Measurements from ENCODE around the gene LYG2. TPM values are rescaled to one million over a fixed set of nuclear protein-coding genes. Genes with fewer than 3 reads are reported as not detected.
"Not testable (repeated sequence)": the region's sequence is repeated elsewhere in the genome, so short reads cannot be mapped to it uniquely, and the experiment has no call there.

Gene LYG2, protein sequence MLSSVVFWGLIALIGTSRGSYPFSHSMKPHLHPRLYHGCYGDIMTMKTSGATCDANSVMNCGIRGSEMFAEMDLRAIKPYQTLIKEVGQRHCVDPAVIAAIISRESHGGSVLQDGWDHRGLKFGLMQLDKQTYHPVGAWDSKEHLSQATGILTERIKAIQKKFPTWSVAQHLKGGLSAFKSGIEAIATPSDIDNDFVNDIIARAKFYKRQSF
- total RNA-seq, result not detected

DNA sequence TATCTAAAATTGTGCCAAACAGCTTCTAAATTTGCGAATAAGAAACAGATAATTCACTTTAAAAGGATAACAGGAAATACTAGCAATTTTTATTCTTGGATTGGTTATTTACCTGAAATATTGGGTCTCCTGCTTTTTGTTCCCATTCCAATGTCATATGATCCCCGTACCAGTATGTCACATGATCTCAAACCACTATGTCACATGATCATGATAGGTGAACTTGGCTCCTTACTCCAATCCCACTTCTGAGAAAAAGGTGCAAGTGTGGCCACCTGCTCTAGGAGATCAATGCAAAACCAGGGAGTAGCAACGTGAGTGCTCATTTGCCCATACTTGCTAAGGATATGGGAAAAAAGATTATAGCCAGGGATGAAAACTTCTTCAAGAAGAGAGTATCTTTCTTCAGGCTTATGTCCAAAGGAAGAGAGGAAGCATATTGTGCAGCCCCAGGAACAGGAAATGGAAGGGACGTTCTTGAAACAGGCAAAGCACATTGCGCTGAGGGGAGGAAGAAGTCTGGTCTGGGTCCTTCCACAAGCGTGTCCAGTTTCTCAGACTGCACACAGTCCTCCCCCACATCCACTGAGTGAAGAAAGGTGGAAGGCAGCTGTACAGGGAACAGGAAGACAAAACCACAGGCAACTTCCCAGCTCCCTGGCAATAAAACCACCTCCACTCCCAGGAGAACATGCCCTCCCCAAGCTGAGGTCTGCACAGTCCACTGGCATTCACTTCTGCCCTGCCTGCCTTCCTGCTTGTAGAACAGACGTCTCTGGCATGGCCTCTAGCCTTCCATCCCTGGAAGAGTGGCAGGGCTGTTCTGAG, at the start of gene LYG2:
LYG2 (minus strand) TSS at position 176 of the 828 bp plus-strand sequence. CDS start 1,406 bp downstream, outside the sequence.
- no peaks in the 10 kb centered on the region for H3K27me3 ChIP-seq

DNA sequence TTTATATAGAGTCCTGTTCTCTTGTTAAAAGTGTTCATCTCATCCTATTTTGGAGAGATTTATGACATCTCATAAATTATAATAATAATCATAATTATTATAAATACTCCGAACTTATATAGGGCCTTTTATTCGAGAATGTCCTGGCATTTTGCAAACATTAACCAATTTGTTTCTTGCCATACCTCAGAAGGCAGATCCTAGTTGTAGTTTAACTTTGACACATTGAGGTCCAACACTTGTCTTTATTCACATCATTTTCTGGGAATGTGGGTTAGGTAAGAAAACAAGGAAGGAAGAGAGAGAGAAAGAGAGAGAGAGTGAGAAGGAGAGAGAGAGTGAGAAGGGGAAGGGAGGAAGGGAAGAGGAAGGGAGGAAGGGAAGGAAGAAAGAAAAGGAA, 45.6 kb upstream of the LYG2 start, which contains the start of gene LYG1:
LYG1 (minus strand) TSS at position 101 of the 400 bp plus-strand sequence. CDS start 5,527 bp downstream, outside the sequence.
- H3K9me3 ChIP-seq; H3K4me1 ChIP-seq; DNase-seq (ENCODE audit: low spot score in 2 of 2); H3K27me3 ChIP-seq; H3K4me3 ChIP-seq; H3K27ac ChIP-seq: not testable (repeated sequence)
- WGBS, 2 donors, result 77 to 98% methylated on average over 2 of the region's 2 CpGs
- H3K36me3 ChIP-seq, result peaks cover 0 to 65% (median 7%) of the 10 kb centered on the region in 3 donors

More for the DNA sequence above, at the start of gene LYG2:
- Histone ChIP-seq H3K4me1 (no peaks in the 10 kb centered on the region), H3K9me3 (no peaks in the 10 kb centered on the region), H3K36me3 (peaks cover 0 to 3% (median 0%) of the 10 kb centered on the region in 3 donors), H3K27ac (no peak within 1 kb of the TSS), H3K4me3 (no peak within 1 kb of the TSS)
- DNase-seq (ENCODE audit: low spot score in 2 of 2), result no peak
- WGBS, 2 donors, result 73 to 77% methylated on average over 7 of the region's 7 CpGs
- TF ChIP-seq EP300 (IDR thresholded peaks at IDR 0.05), result no peak
- TF ChIP-seq, protein P1, sequence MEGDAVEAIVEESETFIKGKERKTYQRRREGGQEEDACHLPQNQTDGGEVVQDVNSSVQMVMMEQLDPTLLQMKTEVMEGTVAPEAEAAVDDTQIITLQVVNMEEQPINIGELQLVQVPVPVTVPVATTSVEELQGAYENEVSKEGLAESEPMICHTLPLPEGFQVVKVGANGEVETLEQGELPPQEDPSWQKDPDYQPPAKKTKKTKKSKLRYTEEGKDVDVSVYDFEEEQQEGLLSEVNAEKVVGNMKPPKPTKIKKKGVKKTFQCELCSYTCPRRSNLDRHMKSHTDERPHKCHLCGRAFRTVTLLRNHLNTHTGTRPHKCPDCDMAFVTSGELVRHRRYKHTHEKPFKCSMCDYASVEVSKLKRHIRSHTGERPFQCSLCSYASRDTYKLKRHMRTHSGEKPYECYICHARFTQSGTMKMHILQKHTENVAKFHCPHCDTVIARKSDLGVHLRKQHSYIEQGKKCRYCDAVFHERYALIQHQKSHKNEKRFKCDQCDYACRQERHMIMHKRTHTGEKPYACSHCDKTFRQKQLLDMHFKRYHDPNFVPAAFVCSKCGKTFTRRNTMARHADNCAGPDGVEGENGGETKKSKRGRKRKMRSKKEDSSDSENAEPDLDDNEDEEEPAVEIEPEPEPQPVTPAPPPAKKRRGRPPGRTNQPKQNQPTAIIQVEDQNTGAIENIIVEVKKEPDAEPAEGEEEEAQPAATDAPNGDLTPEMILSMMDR (IDR thresholded peaks at IDR 0.05), result no peak
- TF ChIP-seq POLR2A (IDR thresholded peaks at IDR 0.05), result no peak

DNA sequence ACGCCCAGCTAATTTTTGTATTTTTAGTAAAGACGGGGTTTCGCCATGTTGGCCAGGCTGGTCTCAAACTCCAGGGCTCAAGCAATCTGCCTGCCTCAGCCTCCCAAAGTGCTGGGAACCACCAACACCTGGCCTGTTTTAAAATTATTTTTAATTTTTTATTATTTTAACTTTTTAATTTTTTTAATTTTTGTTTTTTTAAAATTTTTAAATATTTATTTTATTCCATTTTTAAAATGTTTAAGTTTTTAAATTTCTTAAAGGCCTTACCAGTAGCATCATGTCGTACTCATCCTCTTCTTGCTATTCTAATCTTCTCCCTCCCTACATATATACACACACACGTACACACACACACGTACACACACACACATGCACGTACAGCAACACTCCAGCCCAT, 44.1 kb upstream of the LYG2 start:
- 93 to 96% methylated on average over 7 of the region's 7 CpGs for WGBS, 2 donors
- H3K27ac ChIP-seq, result no peak overlapping the region
- no peak for TF ChIP-seq POLR2A (IDR thresholded peaks at IDR 0.05)
- TF ChIP-seq, protein P1 (IDR thresholded peaks at IDR 0.05), result no peak
- no peak for TF ChIP-seq EP300 (IDR thresholded peaks at IDR 0.05)

DNA sequence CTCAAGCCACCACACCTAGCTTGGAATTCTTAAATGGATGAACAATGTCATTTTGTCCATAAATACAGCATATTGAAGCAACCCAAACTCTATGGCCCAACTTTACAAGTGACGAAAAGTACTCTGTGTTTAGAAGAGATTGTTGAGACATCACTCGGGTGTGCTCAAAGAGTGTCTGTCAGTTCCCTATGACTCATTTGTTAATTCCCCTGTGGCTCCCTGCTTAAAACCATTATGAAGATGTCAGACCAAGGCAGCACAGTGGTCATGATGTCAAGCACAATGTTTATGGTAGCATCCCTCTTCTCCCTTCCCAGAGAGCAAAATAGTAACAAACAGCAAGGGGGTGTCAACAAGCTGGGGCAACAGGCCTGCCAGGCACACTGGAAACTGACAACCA, 42.5 kb upstream of the LYG2 start:
- no peaks in the 10 kb centered on the region for H3K4me1 ChIP-seq
- no peaks in the 10 kb centered on the region for H3K27me3 ChIP-seq
- WGBS, 2 donors, result 80 to 94% methylated on average over 2 of the region's 2 CpGs
- TF ChIP-seq EP300 (IDR thresholded peaks at IDR 0.05) (no peak), POLR2A (IDR thresholded peaks at IDR 0.05) (no peak)
- TF ChIP-seq, protein P1 (IDR thresholded peaks at IDR 0.05), result no peak
- H3K4me3 ChIP-seq, result no peak overlapping the region
- H3K9me3 ChIP-seq, result no peaks in the 10 kb centered on the region
- peaks cover 0 to 43% (median 0%) of the 10 kb centered on the region in 3 donors for H3K36me3 ChIP-seq
- no peak for DNase-seq (ENCODE audit: low spot score in 2 of 2)
- no peak overlapping the region for H3K27ac ChIP-seq

More for the DNA sequence above, 44.1 kb upstream of the LYG2 start:
- Histone ChIP-seq H3K4me1 (no peaks in the 10 kb centered on the region), H3K27me3 (no peaks in the 10 kb centered on the region), H3K9me3 (no peaks in the 10 kb centered on the region), H3K4me3 (no peak overlapping the region), H3K36me3 (peaks cover 0 to 50% (median 4%) of the 10 kb centered on the region in 3 donors)
- DNase-seq (ENCODE audit: low spot score in 2 of 2), result no peak

DNA sequence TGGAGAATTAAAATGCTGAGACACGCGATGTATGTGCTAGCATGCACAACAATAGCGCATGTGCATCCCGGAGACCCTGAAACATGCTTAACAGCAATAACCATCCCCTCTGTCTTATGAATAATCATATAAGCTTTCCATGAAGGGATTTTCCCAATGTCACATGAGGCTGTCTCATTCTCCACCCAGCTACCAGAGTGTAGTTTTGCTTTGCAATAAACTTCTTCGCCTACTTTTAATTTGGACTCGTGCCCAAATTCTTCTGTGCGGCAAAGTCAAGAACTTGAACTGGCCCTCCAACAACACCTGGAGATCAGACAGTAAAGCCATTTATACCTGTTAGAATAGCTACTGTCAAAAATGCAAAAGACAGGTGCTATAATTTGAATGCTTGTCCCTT, 30.1 kb upstream of the LYG2 start:
- H3K27ac ChIP-seq, result no peak overlapping the region
- H3K4me3 ChIP-seq, result no peak overlapping the region
- peaks cover 0 to 86% (median 0%) of the 10 kb centered on the region in 3 donors for H3K36me3 ChIP-seq
- H3K4me1 ChIP-seq, result no peaks in the 10 kb centered on the region
- no peak for DNase-seq (ENCODE audit: low spot score in 2 of 2)
- TF ChIP-seq, protein P1 (IDR thresholded peaks at IDR 0.05), result no peak
- TF ChIP-seq EP300 (IDR thresholded peaks at IDR 0.05), result no peak
- TF ChIP-seq POLR2A (IDR thresholded peaks at IDR 0.05), result no peak
- 91 to 96% methylated on average over 7 of the region's 7 CpGs for WGBS, 2 donors
- H3K9me3 ChIP-seq, result peaks cover 0 to 5% (median 1%) of the 10 kb centered on the region in 4 donors
- no peaks in the 10 kb centered on the region for H3K27me3 ChIP-seq

Data from tibial nerve (tissue), 4 donors.